HFF-Myc (cell line): ENCODE measurements around the gene CRADD.
"Not testable (repeated sequence)": the region's sequence is repeated elsewhere in the genome, so short reads cannot be mapped to it uniquely, and the experiment has no call there.

Experiments used
- DNase-seq: peaks from one replicate; pipeline ENCODE4 v3.0.0-alpha.2; 2011; ENCODE audit warnings: low read depth; ENCODE audit errors: extremely low read depth
- H3K4me3 ChIP-seq: replicated peaks from 2 replicates; pipeline ENCODE4 v1.5.1; 2011; ENCODE audit warnings: low read depth, mild to moderate bottlenecking, control low read depth, low read length
- CTCF ChIP-seq: IDR thresholded peaks from 2 replicates; pipeline ENCODE4 v1.5.1; 2012; ENCODE audit warnings: mild to moderate bottlenecking, low read depth, low read length, control low read depth; ENCODE audit errors: missing control alignments

The CRADD gene

DNA sequence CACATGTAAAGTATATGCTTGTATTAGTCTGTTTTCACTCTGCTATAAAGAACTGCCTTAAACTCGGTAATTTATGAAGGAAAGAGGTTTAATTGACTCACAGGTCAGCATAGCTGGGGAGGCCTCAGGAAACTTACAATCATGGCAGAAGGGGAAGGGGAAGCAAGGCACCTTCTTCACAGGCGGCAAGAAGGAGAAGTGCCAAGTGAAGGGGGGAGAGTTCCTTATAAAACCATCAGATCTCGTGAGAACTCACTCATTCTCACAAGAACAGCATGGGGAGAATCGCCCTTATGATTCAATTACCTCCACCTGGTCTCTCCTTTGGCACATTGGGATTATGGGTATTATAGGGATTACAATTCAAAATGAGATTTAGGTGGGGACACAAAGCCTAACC, 241.7 kb downstream of the CRADD start:
- H3K4me3 ChIP-seq, result no peak overlapping the region
- TF ChIP-seq CTCF, result no peak
- DNase-seq, result no peak

DNA sequence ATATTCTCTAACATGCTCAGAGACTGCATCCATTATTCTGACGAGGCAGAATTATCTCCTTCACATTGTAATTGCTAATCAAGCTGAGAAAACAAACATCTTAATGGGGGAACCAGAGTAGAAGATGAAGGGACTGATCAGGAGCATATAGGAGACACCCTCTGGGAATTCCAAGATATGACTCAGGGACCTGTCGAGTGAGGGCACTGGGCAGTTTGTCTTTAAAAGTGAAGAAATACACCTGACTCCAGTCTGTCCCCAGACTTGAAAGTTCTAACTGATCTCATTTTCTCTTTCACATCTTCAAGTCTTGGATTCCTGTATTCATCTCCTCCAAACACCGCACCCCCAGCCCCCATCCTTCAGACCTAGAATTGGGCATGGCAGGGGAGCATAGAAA, 244.3 kb downstream of the CRADD start:
- no peak overlapping the region for H3K4me3 ChIP-seq
- no peak for TF ChIP-seq CTCF
- no peak for DNase-seq

DNA sequence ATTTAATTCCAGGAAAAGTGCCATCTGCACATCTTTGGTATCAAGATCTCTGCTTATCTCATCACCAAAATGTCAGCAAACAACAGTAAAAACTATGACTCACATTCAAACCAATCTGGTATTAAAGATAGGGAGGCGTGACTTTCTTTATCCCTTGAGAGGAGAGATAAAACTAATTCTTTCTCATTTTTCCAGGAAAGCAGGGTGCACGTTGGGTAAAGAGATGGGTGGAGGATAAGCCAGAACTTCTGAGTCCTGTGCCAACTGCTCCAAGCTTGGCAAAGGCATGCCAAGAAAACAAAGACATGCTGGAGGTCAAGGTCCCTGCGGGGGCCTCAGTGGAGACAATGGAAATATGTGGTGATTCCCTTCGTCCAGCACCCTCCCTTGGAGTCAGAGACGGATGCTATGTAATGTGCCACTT, 245.4 kb downstream of the CRADD start:
- DNase-seq, result no peak
- no peak overlapping the region for H3K4me3 ChIP-seq
- no peak for TF ChIP-seq CTCF

GRCh38 chr12:93924367-93924766, 247.2 kb downstream of the CRADD start:
- no peak for DNase-seq
- H3K4me3 ChIP-seq, result no peak overlapping the region
- TF ChIP-seq CTCF, result no peak

DNA sequence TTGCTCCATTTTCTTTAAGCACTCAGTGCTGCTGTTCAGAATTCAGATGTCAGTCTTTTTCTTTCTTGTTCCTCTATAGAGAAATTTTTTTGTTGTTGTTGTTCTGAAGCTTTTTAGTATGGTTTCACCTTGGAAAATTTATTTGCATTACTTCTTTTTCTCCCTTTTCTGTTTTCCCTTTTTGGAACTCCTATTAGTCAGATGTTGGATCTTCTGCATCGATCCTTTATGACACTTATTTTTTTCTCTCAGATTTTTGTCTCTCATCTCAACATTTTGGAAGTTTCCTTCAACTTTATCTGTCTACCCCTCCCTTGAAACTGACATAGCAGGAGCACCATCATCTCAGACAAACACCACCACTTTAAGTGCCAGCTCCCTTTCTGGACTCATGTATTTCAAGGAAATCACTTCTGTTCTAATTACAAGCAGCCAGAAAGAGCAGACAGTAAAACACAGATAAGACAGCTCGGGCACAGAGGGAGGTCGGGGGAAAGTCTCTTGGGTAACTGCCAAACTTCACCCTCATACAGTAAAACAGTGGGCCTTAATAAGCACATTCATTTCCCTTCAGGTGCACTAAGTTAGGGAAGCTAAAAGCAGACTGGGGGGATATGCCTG, 248.5 kb downstream of the CRADD start:
- H3K4me3 ChIP-seq, result no peak overlapping the region
- TF ChIP-seq CTCF, result no peak
- DNase-seq, result no peak

DNA sequence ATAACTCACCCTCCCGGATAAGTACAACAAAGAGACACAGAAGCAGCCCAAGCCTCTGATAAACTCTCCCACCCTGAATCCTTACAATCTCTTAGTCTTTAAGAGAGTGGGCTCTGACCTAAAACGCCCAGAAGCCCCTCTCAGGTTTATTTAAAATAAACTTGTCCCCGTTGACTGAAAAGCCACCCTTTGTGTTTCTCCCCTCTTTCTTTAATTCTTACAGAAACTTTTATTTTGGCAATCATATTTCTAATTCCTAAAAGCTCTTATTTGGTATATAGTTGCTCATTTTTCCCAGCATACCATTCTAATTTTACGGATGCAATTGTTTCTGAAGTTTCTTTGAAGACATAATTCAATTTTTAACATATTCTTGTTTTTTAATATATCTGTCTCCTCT, 249.1 kb downstream of the CRADD start:
- no peak for TF ChIP-seq CTCF
- H3K4me3 ChIP-seq, result no peak overlapping the region
- DNase-seq, result no peak

- H3K4me3 ChIP-seq, DNase-seq: not testable (repeated sequence)
These were observed 251.9 kb downstream of the CRADD start for GRCh38 chr12:93929081-93929480.
